Activated CD8-positive, alpha-beta memory T cell treated with anti-CD3 and anti-CD28 coated beads, Interleukin-2, amount 10 ng/mL, durations not matched to agents 7 days and 5 days (primary cell): ENCODE data around the gene C19orf81. TPM values are rescaled to one million over a fixed set of nuclear protein-coding genes. Genes with fewer than 3 reads are reported as not detected.
"Not testable (repeated sequence)": the region's sequence is repeated elsewhere in the genome, so short reads cannot be mapped to it uniquely, and the experiment has no call there.

Experiments used
- ATAC-seq: fragments of 150-1000 bp; cut with Tn5 transposase; one replicate; pipeline ENCODE4 v1.10.0; 2021; ENCODE audit warnings: moderate library complexity
- CTCF ChIA-PET: fragments of 350-600 bp; sonication (Branson Sonifier 250); formaldehyde crosslinking; loops from one replicate; lab custom pipeline; 2021; ENCODE audit warnings: antibody characterized with exemption; lab: Charles Lee
- DNase-seq: peaks from one replicate; pipeline ENCODE4 v3.0.0-alpha.2; 2020
- H3K27ac Mint-ChIP-seq: one replicate; pipeline ENCODE4 v1.8.0; 2021; ENCODE audit warnings: mild to moderate bottlenecking, mixed read lengths
- H3K27me3 Mint-ChIP-seq: one replicate; pipeline ENCODE4 v1.8.0; 2021; ENCODE audit warnings: mixed read lengths
- H3K36me3 Mint-ChIP-seq: one replicate; pipeline ENCODE4 v1.8.0; 2021; ENCODE audit warnings: mild to moderate bottlenecking, mixed read lengths
- H3K4me1 Mint-ChIP-seq: one replicate; pipeline ENCODE4 v1.8.0; 2021; ENCODE audit warnings: mixed read lengths
- H3K4me3 Mint-ChIP-seq: one replicate; pipeline ENCODE4 v1.8.0; 2021; ENCODE audit warnings: mild to moderate bottlenecking, moderate library complexity, mixed read lengths
- H3K9me3 Mint-ChIP-seq: one replicate; pipeline ENCODE4 v1.8.0; 2022; ENCODE audit warnings: low read depth, mixed read lengths
- total RNA-seq, 2 experiments: library from RNA; stranded (reverse); gene quantifications; one replicate each; pipeline ENCODE4 v1.2.3, GENCODE V29; 2021

Gene C19orf81
- total RNA-seq, 2 experiments from 2014 or later, result 0.70 TPM; not detected in 1

DNA sequence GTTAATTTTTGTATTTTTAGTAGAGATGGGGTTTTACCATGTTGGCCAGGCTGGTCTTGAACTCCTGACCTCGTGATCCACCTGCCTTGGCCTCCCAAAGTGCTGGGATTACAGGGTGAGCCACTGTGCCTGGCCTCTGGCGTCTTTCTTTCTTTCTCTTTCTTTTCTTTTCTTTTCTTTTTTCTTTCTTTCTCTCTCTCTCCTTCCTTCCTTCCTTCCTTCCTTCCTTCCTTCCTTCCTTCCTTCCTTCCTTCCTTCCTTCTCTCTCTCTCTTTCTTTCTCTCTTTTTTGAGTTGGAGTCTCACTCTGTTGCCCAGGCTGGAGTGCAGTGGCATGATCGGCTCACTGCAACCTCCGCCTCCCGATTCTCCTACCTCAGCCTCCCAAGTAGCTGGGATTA is 30.1 kb upstream of the C19orf81 start:
- H3K4me1 Mint-ChIP-seq, H3K36me3 Mint-ChIP-seq, ATAC-seq, H3K9me3 Mint-ChIP-seq, DNase-seq, H3K4me3 Mint-ChIP-seq, CTCF ChIA-PET, H3K27ac Mint-ChIP-seq, H3K27me3 Mint-ChIP-seq: not testable (repeated sequence)

- H3K27ac Mint-ChIP-seq, CTCF ChIA-PET, H3K4me1 Mint-ChIP-seq, H3K36me3 Mint-ChIP-seq, H3K27me3 Mint-ChIP-seq, H3K4me3 Mint-ChIP-seq, ATAC-seq, DNase-seq, H3K9me3 Mint-ChIP-seq: not testable (repeated sequence)
These were observed 28.8 kb upstream of the C19orf81 start for GRCh38 chr19:50620394-50620906.

GRCh38 chr19:50624949-50625600 is 24.2 kb upstream of the C19orf81 start:
- no peaks in the 10 kb centered on the region for H3K36me3 Mint-ChIP-seq
- H3K27me3 Mint-ChIP-seq, result no peaks in the 10 kb centered on the region
- H3K4me1 Mint-ChIP-seq, result no peaks in the 10 kb centered on the region
- ATAC-seq (no peak), DNase-seq (no peak)
- H3K4me3 Mint-ChIP-seq, result no peak overlapping the region
- no peaks in the 10 kb centered on the region for H3K9me3 Mint-ChIP-seq
- CTCF ChIA-PET, result interaction anchor here (2.1 kb wide), 1 partner anchor 17 kb away, joined by 4 read pairs; no protein-coding TSS in a partner anchor
- no peak overlapping the region for H3K27ac Mint-ChIP-seq

GRCh38 chr19:50626011-50626410 is 23.2 kb upstream of the C19orf81 start:
- H3K4me3 Mint-ChIP-seq, result no peak overlapping the region
- H3K4me1 Mint-ChIP-seq, result no peaks in the 10 kb centered on the region
- H3K27me3 Mint-ChIP-seq, result no peaks in the 10 kb centered on the region
- H3K27ac Mint-ChIP-seq, result no peak overlapping the region
- ATAC-seq (no peak), DNase-seq (no peak)
- H3K9me3 Mint-ChIP-seq, result no peaks in the 10 kb centered on the region
- CTCF ChIA-PET, result interaction anchor here (2.1 kb wide), 1 partner anchor 18 kb away, joined by 4 read pairs; no protein-coding TSS in a partner anchor
- no peaks in the 10 kb centered on the region for H3K36me3 Mint-ChIP-seq

- Mint-ChIP-seq H3K27ac (no peak overlapping the region), H3K9me3 (no peaks in the 10 kb centered on the region), H3K36me3 (no peaks in the 10 kb centered on the region), H3K4me3 (no peak overlapping the region), H3K4me1 (no peaks in the 10 kb centered on the region), H3K27me3 (no peaks in the 10 kb centered on the region)
- CTCF ChIA-PET, result no interaction called here
- ATAC-seq, result no peak
- no peak for DNase-seq
These were observed 22.4 kb upstream of the C19orf81 start for GRCh38 chr19:50626795-50627194.

GRCh38 chr19:50628146-50628545 is 21.1 kb upstream of the C19orf81 start:
- DNase-seq (no peak), ATAC-seq (no peak)
- no peaks in the 10 kb centered on the region for H3K4me1 Mint-ChIP-seq
- H3K27ac Mint-ChIP-seq, result no peak overlapping the region
- no peaks in the 10 kb centered on the region for H3K9me3 Mint-ChIP-seq
- no peaks in the 10 kb centered on the region for H3K36me3 Mint-ChIP-seq
- no peaks in the 10 kb centered on the region for H3K27me3 Mint-ChIP-seq
- CTCF ChIA-PET, result no interaction called here
- no peak overlapping the region for H3K4me3 Mint-ChIP-seq

DNA sequence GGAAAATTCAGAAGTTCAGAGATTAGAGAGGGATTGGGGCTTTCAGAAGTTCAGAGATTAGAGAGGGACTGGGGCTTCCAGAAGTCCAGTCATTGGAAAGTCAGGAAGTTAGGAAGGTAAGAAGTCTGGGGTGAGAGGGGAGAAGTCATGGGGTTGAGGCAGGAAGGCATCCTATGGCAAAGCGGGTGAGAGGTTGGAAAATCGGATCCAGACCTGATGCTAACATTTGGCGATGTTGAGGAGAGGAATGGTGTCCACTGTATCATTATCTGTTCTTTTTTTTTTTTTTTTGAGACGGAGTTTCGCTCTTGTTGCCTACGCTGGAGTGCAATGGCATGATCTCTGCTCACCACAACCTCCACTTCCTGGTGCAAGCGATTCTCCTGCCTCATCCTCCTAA is 20.7 kb upstream of the C19orf81 start:
- no peak for ATAC-seq
- Mint-ChIP-seq H3K4me3 (no peak overlapping the region), H3K27me3 (no peaks in the 10 kb centered on the region), H3K36me3 (peaks cover 1% of the 10 kb centered on the region), H3K9me3 (peaks cover 4% of the 10 kb centered on the region), H3K4me1 (no peaks in the 10 kb centered on the region), H3K27ac (no peak overlapping the region)
- CTCF ChIA-PET, result no interaction called here
- DNase-seq, result no peak

GRCh38 chr19:50629194-50629593 is 20.1 kb upstream of the C19orf81 start:
- CTCF ChIA-PET, result no interaction called here
- peaks cover 8% of the 10 kb centered on the region for H3K9me3 Mint-ChIP-seq

GRCh38 chr19:50629801-50630200 is 19.4 kb upstream of the C19orf81 start:
- peaks cover 8% of the 10 kb centered on the region for H3K9me3 Mint-ChIP-seq
- no peaks in the 10 kb centered on the region for H3K4me1 Mint-ChIP-seq
- CTCF ChIA-PET, result no interaction called here
- no peaks in the 10 kb centered on the region for H3K27me3 Mint-ChIP-seq
- H3K36me3 Mint-ChIP-seq, result peaks cover 3% of the 10 kb centered on the region
- DNase-seq, result no peak
- no peak for ATAC-seq
- H3K4me3 Mint-ChIP-seq, result no peak overlapping the region
- no peak overlapping the region for H3K27ac Mint-ChIP-seq

More at GRCh38 chr19:50629194-50629593, 20.1 kb upstream of the C19orf81 start:
- Mint-ChIP-seq H3K36me3 (peaks cover 3% of the 10 kb centered on the region), H3K27me3 (no peaks in the 10 kb centered on the region), H3K27ac (no peak overlapping the region), H3K4me3 (no peak overlapping the region), H3K4me1 (no peaks in the 10 kb centered on the region)
- DNase-seq (no peak), ATAC-seq (no peak)

DNA sequence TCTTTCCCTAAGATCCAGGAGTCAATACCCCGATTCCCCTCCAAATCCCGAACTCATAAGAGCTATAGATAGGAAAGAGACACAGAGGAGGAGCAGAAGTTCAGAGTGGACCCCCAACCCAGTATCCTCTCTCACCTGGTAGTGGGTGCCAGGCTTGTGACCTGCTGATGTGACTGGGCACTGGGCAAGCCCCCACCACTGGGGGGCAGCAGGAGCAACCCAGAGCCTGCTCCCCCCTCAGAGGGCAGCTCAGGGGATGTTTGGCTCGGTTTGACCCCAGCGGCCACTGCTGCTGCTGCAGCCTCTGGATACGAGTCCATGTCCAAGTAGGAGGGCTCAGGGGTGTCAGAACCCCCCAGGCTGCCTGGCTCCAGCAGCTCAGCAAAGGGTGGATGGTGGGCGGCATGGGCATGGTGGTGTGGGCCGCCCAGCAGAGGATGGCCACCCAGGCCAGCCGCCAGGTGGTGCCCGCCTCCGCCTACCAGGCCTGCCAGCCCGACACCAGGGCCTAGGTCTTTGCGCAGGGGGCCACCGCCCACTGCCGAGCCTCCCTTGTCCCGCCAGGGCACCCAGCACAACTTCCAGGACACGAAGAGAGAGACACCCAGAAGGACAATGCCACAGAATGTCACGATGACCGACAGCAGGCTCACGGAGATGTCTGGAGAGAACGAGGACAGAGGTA is 17.0 kb upstream of the C19orf81 start:
- Mint-ChIP-seq H3K4me3 (no peak overlapping the region), H3K27me3 (peaks cover 4% of the 10 kb centered on the region), H3K36me3 (peaks cover 3% of the 10 kb centered on the region), H3K9me3 (peaks cover 13% of the 10 kb centered on the region), H3K27ac (no peak overlapping the region), H3K4me1 (no peaks in the 10 kb centered on the region)
- ATAC-seq (no peak), DNase-seq (no peak)
- CTCF ChIA-PET, result no interaction called here

GRCh38 chr19:50633359-50633758 is 15.9 kb upstream of the C19orf81 start:
- CTCF ChIA-PET, result no interaction called here
- DNase-seq (no peak), ATAC-seq (no peak)
- Mint-ChIP-seq H3K4me3 (no peak overlapping the region), H3K9me3 (peaks cover 13% of the 10 kb centered on the region), H3K27ac (no peak overlapping the region), H3K36me3 (peaks cover 3% of the 10 kb centered on the region), H3K27me3 (peaks cover 14% of the 10 kb centered on the region), H3K4me1 (no peaks in the 10 kb centered on the region)

- no peaks in the 10 kb centered on the region for H3K4me1 Mint-ChIP-seq
- CTCF ChIA-PET, result interaction anchor here (0.7 kb wide), 1 partner anchor 321 kb away, joined by 3 read pairs; no protein-coding TSS in a partner anchor
These were observed 15.3 kb upstream of the C19orf81 start for GRCh38 chr19:50633973-50634372.

GRCh38 chr19:50636317-50637085 is 12.7 kb upstream of the C19orf81 start:
- CTCF ChIA-PET, result interaction anchor here (0.7 kb wide), 1 partner anchor 101 kb away, joined by 3 read pairs; no protein-coding TSS in a partner anchor
- DNase-seq (no peak), ATAC-seq (no peak)
- H3K4me1 Mint-ChIP-seq, result no peaks in the 10 kb centered on the region
- H3K27ac Mint-ChIP-seq, result no peak overlapping the region
- no peak overlapping the region for H3K4me3 Mint-ChIP-seq
- H3K9me3 Mint-ChIP-seq, result peaks cover 13% of the 10 kb centered on the region
- H3K36me3 Mint-ChIP-seq, result peaks cover 3% of the 10 kb centered on the region
- H3K27me3 Mint-ChIP-seq, result peaks cover 33% of the 10 kb centered on the region

More at GRCh38 chr19:50633973-50634372, 15.3 kb upstream of the C19orf81 start:
- ATAC-seq, result no peak
- no peak for DNase-seq
- no peak overlapping the region for H3K4me3 Mint-ChIP-seq
- H3K9me3 Mint-ChIP-seq, result peaks cover 13% of the 10 kb centered on the region
- no peak overlapping the region for H3K27ac Mint-ChIP-seq
- H3K27me3 Mint-ChIP-seq, result peaks cover 20% of the 10 kb centered on the region
- peaks cover 3% of the 10 kb centered on the region for H3K36me3 Mint-ChIP-seq
